Left lung (tissue), 10 donors: ENCODE data around the gene PHKA2. TPM values are rescaled to one million over a fixed set of nuclear protein-coding genes. Genes with fewer than 3 reads are reported as not detected.

ENCODE experiments used
- ATAC-seq: fragments of 200-7000 bp; cut with Tn5 transposase; one replicate; pipeline ENCODE4 v1.9.1; 2020; ENCODE audit warnings: moderate library complexity
- DNase-seq, 4 donors: peaks; one replicate each; pipeline ENCODE4 v3.0.0-alpha.2; 2013 to 2020
- H3K27ac ChIP-seq, 2 donors: fragments of 200-600 bp; sonication (generic) in 1 of 2; one replicate each; pipeline versions ENCODE4 v1.5.0 to v1.8.0; 2020 to 2021
- H3K27me3 ChIP-seq, 2 donors: fragments of 200-600 bp; sonication (generic) in 1 of 2; one replicate each; pipeline versions ENCODE4 v1.5.0 to v1.8.0; 2020 to 2021
- H3K36me3 ChIP-seq, 2 donors: fragments of 200-600 bp; sonication (generic) in 1 of 2; one replicate each; pipeline versions ENCODE4 v1.5.0 to v1.8.0; 2020 to 2021
- H3K4me1 ChIP-seq, 2 donors: fragments of 200-600 bp; one replicate each; pipeline ENCODE4 v1.8.0; 2021
- H3K4me3 ChIP-seq, 2 donors: fragments of 200-600 bp; sonication (generic) in 1 of 2; one replicate each; pipeline versions ENCODE4 v1.5.0 to v1.8.0; 2020 to 2021; ENCODE audit warnings: mild to moderate bottlenecking in 1 of 2
- H3K9me3 ChIP-seq, 2 donors: fragments of 200-600 bp; sonication (generic) in 1 of 2; one replicate each; pipeline versions ENCODE4 v1.5.0 to v1.8.0; 2020 to 2021
- CTCF ChIP-seq, 2 donors: fragments of 200-600 bp; sonication (generic) in 1 of 2; IDR thresholded peaks; one replicate each; pipeline versions ENCODE4 v1.5.0 to v1.8.0; 2021; ENCODE audit warnings: antibody characterized with exemption in 2 of 2
- intact Hi-C, 2 donors: fragments of 100-400 bp; cut with DNase I; formaldehyde crosslinking; loops; one replicate each; pipeline versions ENCODE4 v1.11.2 to v1.14.2; 2022
- polyA plus RNA-seq, 6 donors: library from polyadenylated mRNA; unstranded; fragments of 120-200 nt; gene quantifications; one replicate each; pipeline ENCODE4 v1.2.1, GENCODE V29; 2013; ENCODE audit not compliant: insufficient read length in 6 of 6
- total RNA-seq, 2 donors: library from RNA; stranded (reverse); fragmentation: NEBNext Ultra II Directional; extraction: Animal tissue kit (Norgen Biotek cat#: 25700); gene quantifications; one replicate each; pipeline ENCODE4 v1.2.1, GENCODE V29; 2021
- donor health status: DM: no; HTN: yes; CAD: no.
- donor health status: DM: no; HTN: no; CAD: no.

Gene PHKA2
- total and polyA plus RNA-seq, 8 donors: 26.1 to 45.8 (median 38.0) TPM

GRCh38 chrX:18917831-18918230, 66.1 kb downstream of the PHKA2 start:
- H3K4me1 ChIP-seq: no peaks in the 10 kb centered on the region
- H3K27me3 ChIP-seq: no peaks in the 10 kb centered on the region
- H3K9me3 ChIP-seq: no peaks in the 10 kb centered on the region
- H3K4me3 ChIP-seq: no peak overlapping the region
- no peak for DNase-seq
- intact Hi-C loops: no loop called here
- no peak for TF ChIP-seq CTCF (IDR thresholded peaks at IDR 0.05)
- no peak overlapping the region for H3K27ac ChIP-seq
- peak; percentile 36 for ATAC-seq
- H3K36me3 ChIP-seq: peaks cover 0 to 31% of the 10 kb centered on the region in 2 donors

GRCh38 chrX:18906286-18906685, 77.6 kb downstream of the PHKA2 start:
- Histone ChIP-seq H3K9me3 (no peaks in the 10 kb centered on the region), H3K27me3 (peaks cover 0 to 3% of the 10 kb centered on the region in 2 donors), H3K4me3 (no peak overlapping the region), H3K4me1 (no peaks in the 10 kb centered on the region), H3K27ac (no peak overlapping the region), H3K36me3 (peaks cover 0 to 75% of the 10 kb centered on the region in 2 donors)
- no peak for ATAC-seq
- TF ChIP-seq CTCF (IDR thresholded peaks at IDR 0.05): no peak
- intact Hi-C loops: no loop called here
- DNase-seq: no peak

- H3K9me3 ChIP-seq: no peaks in the 10 kb centered on the region
- ATAC-seq: no peak
- H3K27ac ChIP-seq: no peak overlapping the region
- intact Hi-C loops: no loop called here
- no peaks in the 10 kb centered on the region for H3K4me1 ChIP-seq
- no peak for DNase-seq
- no peak for TF ChIP-seq CTCF (IDR thresholded peaks at IDR 0.05)
- H3K27me3 ChIP-seq: peaks cover 0 to 3% of the 10 kb centered on the region in 2 donors
- peaks cover 0 to 20% of the 10 kb centered on the region in 2 donors for H3K36me3 ChIP-seq
- H3K4me3 ChIP-seq: no peak overlapping the region
Observed at GRCh38 chrX:18900401-18900976, 83.4 kb downstream of the PHKA2 start.

GRCh38 chrX:18899796-18900380, 84.0 kb downstream of the PHKA2 start:
- TF ChIP-seq CTCF (IDR thresholded peaks at IDR 0.05): no peak
- peak in 1 of 4 donors; percentile 16 for DNase-seq
- intact Hi-C loops: loop anchor here in 1 of 2 donors (10.0 kb wide), 1 partner anchor 485 kb away; no protein-coding TSS in a partner anchor

GRCh38 chrX:18898492-18898891, 85.4 kb downstream of the PHKA2 start:
- Histone ChIP-seq H3K4me3 (no peak overlapping the region), H3K4me1 (no peaks in the 10 kb centered on the region), H3K27me3 (peaks cover 0 to 3% of the 10 kb centered on the region in 2 donors), H3K9me3 (no peaks in the 10 kb centered on the region), H3K36me3 (peaks cover 0 to 15% of the 10 kb centered on the region in 2 donors), H3K27ac (no peak overlapping the region)
- no peak for TF ChIP-seq CTCF (IDR thresholded peaks at IDR 0.05)
- no peak for ATAC-seq
- DNase-seq: no peak
- intact Hi-C loops: loop anchor here in 1 of 2 donors (10.0 kb wide), 1 partner anchor 484 kb away; no protein-coding TSS in a partner anchor

More at GRCh38 chrX:18899796-18900380, 84.0 kb downstream of the PHKA2 start:
- Histone ChIP-seq H3K27ac (no peak overlapping the region), H3K4me3 (no peak overlapping the region), H3K36me3 (peaks cover 0 to 14% of the 10 kb centered on the region in 2 donors), H3K4me1 (no peaks in the 10 kb centered on the region), H3K9me3 (no peaks in the 10 kb centered on the region), H3K27me3 (peaks cover 0 to 3% of the 10 kb centered on the region in 2 donors)
- ATAC-seq: peak; percentile 56
